ENCODE measurements around the gene ZNF3.

DNA sequence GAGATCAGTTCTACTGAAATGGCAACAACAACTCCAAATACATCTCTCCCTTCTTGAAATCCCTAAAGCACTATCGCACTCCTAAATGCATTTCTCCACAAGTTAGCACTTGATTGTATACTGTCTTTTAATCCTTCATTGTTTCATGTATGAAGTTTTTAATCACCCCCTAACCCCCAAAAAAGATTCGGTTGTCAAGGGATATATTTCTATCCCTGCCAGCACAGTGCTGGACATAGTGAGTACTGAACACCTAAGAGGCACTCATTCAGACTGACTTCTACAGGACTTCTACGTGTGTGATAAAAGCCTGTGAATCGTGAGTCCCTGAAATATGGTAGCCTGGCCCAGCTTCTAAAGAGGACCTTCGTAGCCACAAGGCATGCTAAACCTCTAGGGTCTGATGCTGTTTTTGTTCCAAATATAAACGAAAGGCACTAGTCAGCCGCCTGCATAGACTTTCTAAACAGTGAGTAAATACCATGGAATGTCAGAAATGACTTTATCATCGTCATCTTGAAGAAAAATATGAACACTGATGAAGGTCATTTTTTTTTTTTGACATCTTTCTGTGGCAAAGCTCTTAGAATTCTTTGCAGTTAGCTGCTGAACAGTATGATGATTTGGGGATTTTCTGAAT lies 46.5 kb downstream of the ZNF3 start:
- TF ChIP-seq, protein P1, sequence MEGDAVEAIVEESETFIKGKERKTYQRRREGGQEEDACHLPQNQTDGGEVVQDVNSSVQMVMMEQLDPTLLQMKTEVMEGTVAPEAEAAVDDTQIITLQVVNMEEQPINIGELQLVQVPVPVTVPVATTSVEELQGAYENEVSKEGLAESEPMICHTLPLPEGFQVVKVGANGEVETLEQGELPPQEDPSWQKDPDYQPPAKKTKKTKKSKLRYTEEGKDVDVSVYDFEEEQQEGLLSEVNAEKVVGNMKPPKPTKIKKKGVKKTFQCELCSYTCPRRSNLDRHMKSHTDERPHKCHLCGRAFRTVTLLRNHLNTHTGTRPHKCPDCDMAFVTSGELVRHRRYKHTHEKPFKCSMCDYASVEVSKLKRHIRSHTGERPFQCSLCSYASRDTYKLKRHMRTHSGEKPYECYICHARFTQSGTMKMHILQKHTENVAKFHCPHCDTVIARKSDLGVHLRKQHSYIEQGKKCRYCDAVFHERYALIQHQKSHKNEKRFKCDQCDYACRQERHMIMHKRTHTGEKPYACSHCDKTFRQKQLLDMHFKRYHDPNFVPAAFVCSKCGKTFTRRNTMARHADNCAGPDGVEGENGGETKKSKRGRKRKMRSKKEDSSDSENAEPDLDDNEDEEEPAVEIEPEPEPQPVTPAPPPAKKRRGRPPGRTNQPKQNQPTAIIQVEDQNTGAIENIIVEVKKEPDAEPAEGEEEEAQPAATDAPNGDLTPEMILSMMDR (optimal IDR thresholded peaks at IDR 0.05 in 1 of 3, IDR thresholded peaks at IDR 0.05 in 1 of 3, conservative IDR thresholded peaks at IDR 0.05 in 1 of 3; ENCODE audit: extremely low read depth in 1 of 3, insufficient read depth in 2 of 3, low read length in 3 of 3) = no peak
- TF ChIP-seq EZH2 (IDR thresholded peaks at IDR 0.05; ENCODE audit: low read length) = no peak

All from keratinocyte (primary cell).